Esophagus squamous epithelium (tissue), 4 donors: ENCODE results near the gene CLDN7.

Experiments used
- CTCF ChIP-seq, 6 experiments: fragments of 450-650 bp in 4 of 6; fragments of 200-600 bp in 2 of 6; sonication (generic) in 2 of 6; IDR thresholded peaks; one replicate each; pipeline ENCODE4 v1.5.1; 2016 to 2019; ENCODE audit warnings: antibody characterized with exemption in 6 of 6, mild to moderate bottlenecking in 4 of 6, moderate library complexity in 4 of 6
- POLR2A ChIP-seq, 4 donors: fragments of 450-650 bp; IDR thresholded peaks; one replicate each; pipeline ENCODE4 v1.6.1; 2017; ENCODE audit warnings: antibody characterized with exemption in 4 of 4, mild to moderate bottlenecking in 4 of 4, moderate library complexity in 3 of 4

- TF ChIP-seq CTCF (IDR thresholded peaks at IDR 0.05) (no peak), POLR2A (IDR thresholded peaks at IDR 0.05) (no peak)
Observed at GRCh38 chr17:7241090-7241733, 21.1 kb downstream of the CLDN7 start.
